ENCODE measurements around the gene NCKAP5.

- no peak for TF ChIP-seq POLR2AphosphoS5 (IDR thresholded peaks at IDR 0.05; ENCODE audit: low read depth, low read length)
- TF ChIP-seq REST (IDR thresholded peaks at IDR 0.05; ENCODE audit: insufficient read depth in 1 of 2, low read depth in 2 of 2, low read length in 2 of 2): no peak
- TF ChIP-seq SIN3A (IDR thresholded peaks at IDR 0.05; ENCODE audit: borderline replicate concordance, insufficient read depth, low read length): no peak
- no peak for TF ChIP-seq TAF1 (IDR thresholded peaks at IDR 0.05; ENCODE audit: borderline replicate concordance, insufficient read depth, low read length)
Measured at GRCh38 chr2:132636346-132636745, 931.9 kb downstream of the NCKAP5 start.

All from PFSK-1 (cell line).